Gastrocnemius medialis (tissue), 4 donors: ENCODE measurements around the gene C15orf62. TPM values are rescaled to one million over a fixed set of nuclear protein-coding genes. Genes with fewer than 3 reads are reported as not detected.

Source experiments
- ATAC-seq, 2 donors: fragments of 150-250 bp; one replicate each; pipeline ENCODE4 v1.9.1; 2016
- DNase-seq, 2 donors: peaks; one replicate each; pipeline ENCODE4 v3.0.0-alpha.2; 2019
- H3K27ac ChIP-seq, 4 donors: fragments of 200-600 bp; sonication (generic); 1 replicate in 1 of 4; 2 replicates in 3 of 4; pipeline ENCODE4 v1.5.1; 2016 to 2018; ENCODE audit warnings: mild to moderate bottlenecking in 2 of 4, moderate library complexity in 1 of 4
- H3K27me3 ChIP-seq, 3 donors: fragments of 200-600 bp; sonication (generic) in 2 of 3; 1 replicate in 1 of 3; 2 replicates in 2 of 3; pipeline versions ENCODE4 v1.5.1 to v1.6.0; 2016 to 2019; ENCODE audit warnings: mild to moderate bottlenecking in 1 of 3, moderate library complexity in 1 of 3
- H3K36me3 ChIP-seq, 2 donors: fragments of 200-600 bp; sonication (generic) in 1 of 2; one replicate each; pipeline ENCODE4 v1.5.1; 2017 to 2018
- H3K4me1 ChIP-seq, 2 donors: fragments of 200-600 bp; sonication (generic) in 1 of 2; one replicate each; pipeline ENCODE4 v1.5.1; 2016 to 2017; ENCODE audit warnings: mild to moderate bottlenecking in 2 of 2
- H3K4me3 ChIP-seq, 4 donors: fragments of 200-600 bp; sonication (generic) in 3 of 4; 1 replicate in 1 of 4; 2 replicates in 3 of 4; pipeline ENCODE4 v1.5.1; 2016 to 2019; ENCODE audit warnings: mild to moderate bottlenecking in 2 of 4
- H3K9me3 ChIP-seq, 3 donors: fragments of 200-600 bp; sonication (generic) in 2 of 3; 1 replicate in 1 of 3; 2 replicates in 2 of 3; pipeline ENCODE4 v1.5.1; 2016 to 2019
- CTCF ChIP-seq, 5 experiments: fragments of 450-650 bp in 3 of 5; fragments of 200-600 bp in 2 of 5; sonication (generic) in 2 of 5; IDR thresholded peaks in 4 of 5; conservative IDR thresholded peaks in 1 of 5; 1 replicate in 4 of 5; 2 replicates in 1 of 5; pipeline ENCODE4 v1.5.1; 2016 to 2019; ENCODE audit warnings: antibody characterized with exemption in 5 of 5, mild to moderate bottlenecking in 3 of 5, moderate library complexity in 3 of 5
- POLR2A ChIP-seq, 2 donors: fragments of 450-650 bp; IDR thresholded peaks; one replicate each; pipeline ENCODE4 v1.6.1; 2017; ENCODE audit warnings: antibody characterized with exemption in 2 of 2, mild to moderate bottlenecking in 2 of 2, moderate library complexity in 2 of 2
- in situ Hi-C, 4 donors: fragments of 200-750 bp; cut with MboI; loops; one replicate each; pipeline versions ENCODE4 v1.15.0 to v1.8.0; 2017; ENCODE audit warnings: low sequenced_read_pairs in 4 of 4
- intact Hi-C: fragments of 100-400 bp; cut with DNase I; formaldehyde crosslinking; loops from one replicate; pipeline ENCODE4 v1.15.1; 2023; ENCODE audit warnings: low total_unique reads
- total RNA-seq, 4 donors: library from RNA; depleted of rRNA; stranded (reverse); fragments of >200 nt; gene quantifications; one replicate each; pipeline versions ENCODE4 v1.1.0 to v1.2.3, GENCODE V29; 2016

Gene C15orf62
- total RNA-seq, 4 donors from 2014 or later = 0.09 to 0.49 TPM; not detected in 2

- H3K4me1 ChIP-seq = peaks cover 22 to 44% of the 10 kb centered on the region in 2 donors
- H3K36me3 ChIP-seq = no peaks in the 10 kb centered on the region
- in situ Hi-C loops = loop anchor here in 2 of 4 donors (10.0 kb wide), 1 partner anchor 49 kb away; the partner anchor contains the start of gene RMDN3 (in 2 of the 2)
- H3K27ac ChIP-seq = no peak overlapping the region
- H3K9me3 ChIP-seq = no peaks in the 10 kb centered on the region
- TF ChIP-seq CTCF (IDR thresholded peaks at IDR 0.05 in 4 of 5, conservative IDR thresholded peaks at IDR 0.05 in 1 of 5) (no peak), POLR2A (IDR thresholded peaks at IDR 0.05) (no peak)
- DNase-seq (no peak), ATAC-seq (no peak)
- no peaks in the 10 kb centered on the region for H3K27me3 ChIP-seq
- intact Hi-C loops = loop anchor here (10.0 kb wide), 2 partner anchors 91 to 209 kb away; partner anchors contain the start of genes KNL1 and VPS18
- no peak overlapping the region for H3K4me3 ChIP-seq
Measured at GRCh38 chr15:40803688-40804087, 33.9 kb downstream of the C15orf62 start.

GRCh38 chr15:40806672-40807027 lies 36.9 kb downstream of the C15orf62 start:
- no peak for DNase-seq
- no peaks in the 10 kb centered on the region for H3K9me3 ChIP-seq
- no peak for TF ChIP-seq CTCF (IDR thresholded peaks at IDR 0.05 in 4 of 5, conservative IDR thresholded peaks at IDR 0.05 in 1 of 5)
- TF ChIP-seq POLR2A (IDR thresholded peaks at IDR 0.05) = no peak
- H3K4me3 ChIP-seq = peak overlapping the region; percentile 87 to 100 (median 94)
- peaks cover 0 to 19% of the 10 kb centered on the region in 2 donors for H3K36me3 ChIP-seq
- in situ Hi-C loops (loop anchor here in 2 of 4 donors (10.0 kb wide), 1 partner anchor 52 kb away; the partner anchor contains the start of gene RMDN3 (in 2 of the 2)), intact Hi-C loops (loop anchor here (1.0 to 10.0 kb wide), 4 partner anchors 44 to 212 kb away; partner anchors contain the start of genes GCHFR, KNL1, RAD51 and VPS18)
- peak overlapping the region; percentile 96 to 100 (median 97) for H3K27ac ChIP-seq
- H3K4me1 ChIP-seq = peaks cover 19 to 40% of the 10 kb centered on the region in 2 donors
- H3K27me3 ChIP-seq = no peaks in the 10 kb centered on the region
- ATAC-seq = no peak

- intact Hi-C loops = loop anchor here (1.0 to 10.0 kb wide), 4 partner anchors 45 to 212 kb away; partner anchors contain the start of genes GCHFR, KNL1, RAD51 and VPS18
- in situ Hi-C loops = loop anchor here in 2 of 4 donors (10.0 kb wide), 1 partner anchor 52 kb away; the partner anchor contains the start of gene RMDN3 (in 2 of the 2)
- DNase-seq (peak; percentile 97), ATAC-seq (peak; percentile 98 to 99)
- H3K4me1 ChIP-seq = peaks cover 19 to 34% of the 10 kb centered on the region in 2 donors
- H3K9me3 ChIP-seq = no peaks in the 10 kb centered on the region
- H3K4me3 ChIP-seq = peak within 1 kb of the TSS; percentile 87 to 100 (median 94)
- no peaks in the 10 kb centered on the region for H3K27me3 ChIP-seq
- H3K27ac ChIP-seq = peak within 1 kb of the TSS; percentile 96 to 100 (median 97)
- peaks cover 0 to 19% of the 10 kb centered on the region in 2 donors for H3K36me3 ChIP-seq
- TF ChIP-seq POLR2A (IDR thresholded peaks at IDR 0.05) = peak; percentile 62 to 66
- TF ChIP-seq CTCF (IDR thresholded peaks at IDR 0.05 in 4 of 5, conservative IDR thresholded peaks at IDR 0.05 in 1 of 5) = peak in 1 of 5 experiments; percentile 30
Measured at GRCh38 chr15:40807028-40807887, 37.5 kb downstream of the C15orf62 start, which contains the start of the genes DNAJC17 and ZFYVE19. Gene DNAJC17, minus strand, starts transcription at chr15:40807473. Its CDS starts 27 bp downstream, at chr15:40807446. Gene ZFYVE19, plus strand, starts transcription at chr15:40807089. Its CDS starts 501 bp downstream, at chr15:40807590.

- H3K36me3 ChIP-seq = peaks cover 0 to 19% of the 10 kb centered on the region in 2 donors
- peaks cover 14 to 28% of the 10 kb centered on the region in 2 donors for H3K4me1 ChIP-seq
- H3K27me3 ChIP-seq = no peaks in the 10 kb centered on the region
- peak overlapping the region; percentile 96 to 100 (median 97) for H3K27ac ChIP-seq
- in situ Hi-C loops = loop anchor here in 2 of 4 donors (10.0 kb wide), 1 partner anchor 53 kb away; the partner anchor contains the start of gene RMDN3 (in 2 of the 2)
- peak overlapping the region; percentile 87 to 100 (median 94) for H3K4me3 ChIP-seq
- DNase-seq = no peak
- intact Hi-C loops = loop anchor here (1.0 to 10.0 kb wide), 4 partner anchors 46 to 213 kb away; partner anchors contain the start of genes GCHFR, KNL1, RAD51 and VPS18
- TF ChIP-seq CTCF (IDR thresholded peaks at IDR 0.05 in 4 of 5, conservative IDR thresholded peaks at IDR 0.05 in 1 of 5) = no peak
- TF ChIP-seq POLR2A (IDR thresholded peaks at IDR 0.05) = no peak
- H3K9me3 ChIP-seq = no peaks in the 10 kb centered on the region
- ATAC-seq = no peak
Measured at GRCh38 chr15:40807888-40808461, 38.2 kb downstream of the C15orf62 start.
